Hematopoietic multipotent progenitor cell treated with erythropoietin and hydrocortisone succinate and interleukin-3 and kit ligand, for 6 days (in vitro differentiated cells): ENCODE measurements around the gene PROB1.
"Not testable (repeated sequence)": the region's sequence is repeated elsewhere in the genome, so short reads cannot be mapped to it uniquely, and the experiment has no call there.

Experiments used
- DNase-seq: peaks from one replicate; pipeline ENCODE4 v3.0.0-alpha.2; 2015

The PROB1 gene

DNA sequence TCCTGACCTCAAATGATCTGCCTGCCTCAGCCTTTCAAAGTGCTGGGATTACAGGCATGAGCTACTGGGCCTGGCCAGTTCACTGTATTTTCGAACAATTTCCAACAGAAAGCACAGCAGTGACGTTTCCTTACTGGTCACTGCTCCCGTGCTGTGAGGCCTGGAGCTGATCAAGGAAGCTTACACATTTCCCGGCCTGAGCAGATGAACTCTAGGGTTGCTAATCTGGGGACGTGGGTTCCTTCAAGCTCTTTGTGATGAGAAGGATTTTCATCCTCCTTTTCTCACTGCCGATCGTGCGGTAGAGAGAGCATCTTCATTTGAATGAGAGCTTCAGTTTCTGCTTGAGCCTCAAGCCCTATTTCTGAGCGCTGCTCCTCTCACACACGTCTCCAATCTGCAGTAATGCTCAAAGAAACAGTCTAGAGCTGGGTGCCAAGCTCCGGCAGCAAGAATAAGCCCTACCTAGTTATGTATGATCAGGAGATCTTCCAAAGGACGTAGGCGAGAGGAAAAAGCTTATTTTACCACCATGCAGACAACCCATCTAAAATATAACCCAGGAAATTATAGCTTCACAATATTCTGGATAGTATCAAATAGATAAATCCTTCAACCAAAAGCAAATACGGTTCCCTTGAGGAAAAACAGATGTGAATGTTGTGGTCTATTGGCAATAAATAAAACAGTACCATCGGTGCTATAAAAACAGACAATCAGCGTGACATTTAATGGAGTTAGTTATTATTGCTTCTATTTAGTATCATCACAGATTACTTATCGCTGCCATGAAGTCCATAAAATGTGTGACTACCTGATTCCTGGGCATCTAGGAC is 16.3 kb upstream of the PROB1 start:
- DNase-seq = no peak

DNA sequence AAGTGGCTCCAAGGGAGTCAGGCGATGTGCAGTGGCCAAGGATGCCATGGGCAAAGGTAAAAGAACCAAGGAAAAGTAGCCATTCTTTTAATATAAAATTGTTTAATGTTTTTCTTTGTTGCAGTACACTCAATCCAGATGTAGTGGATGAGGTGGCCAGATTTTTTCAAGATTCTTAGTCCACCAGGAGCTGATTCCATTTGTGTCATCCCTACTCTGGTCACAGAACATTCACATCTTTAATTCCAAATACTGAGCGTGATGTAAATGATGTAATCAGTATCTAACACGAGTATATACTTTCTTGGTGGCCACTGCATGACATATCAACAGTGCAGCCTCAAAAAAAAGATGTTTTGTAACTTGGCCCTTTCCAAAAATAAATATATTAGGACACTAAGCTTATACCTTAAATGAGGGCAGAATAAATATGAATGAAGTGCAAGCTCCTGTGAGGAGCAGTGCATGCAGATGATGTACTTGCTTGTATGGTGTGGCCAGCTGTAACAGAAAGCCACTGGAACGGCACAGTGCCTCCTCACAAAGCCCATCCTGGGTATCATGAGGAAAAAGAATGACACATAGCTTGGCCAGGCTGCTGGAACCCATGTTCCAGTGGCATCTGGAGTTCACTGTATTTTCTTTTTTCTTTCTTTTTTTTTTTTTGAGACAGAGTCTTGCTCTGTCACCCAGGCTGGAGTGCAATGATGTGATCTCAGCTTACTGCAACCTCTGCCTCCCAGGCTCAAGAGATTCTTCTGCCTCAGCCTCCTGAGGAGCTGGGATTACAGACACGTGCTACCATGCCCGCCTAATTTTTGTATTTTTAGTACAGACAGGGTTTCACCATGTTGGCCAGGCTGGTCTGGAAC is 15.5 kb upstream of the PROB1 start:
- DNase-seq = no peak

DNA sequence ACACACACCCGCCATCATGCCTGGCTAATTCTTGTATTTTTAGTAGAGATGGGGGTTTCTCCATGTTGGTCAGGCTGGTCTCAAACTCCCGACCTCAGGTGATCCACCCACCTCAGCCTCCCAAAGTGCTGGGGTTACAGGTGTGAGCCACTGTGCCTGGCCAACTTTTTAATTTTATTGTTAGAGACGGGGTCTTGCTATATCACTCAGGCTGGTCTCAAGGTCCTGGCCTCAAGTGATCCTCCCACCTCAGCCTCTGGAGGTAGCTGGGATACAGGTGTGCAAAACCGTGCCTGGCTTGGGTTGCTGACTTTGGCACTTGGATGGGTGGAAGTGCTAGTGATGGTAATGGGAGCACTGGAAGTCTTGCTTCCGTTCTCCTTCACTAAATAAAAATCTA is 14.2 kb upstream of the PROB1 start:
- not testable (repeated sequence) for DNase-seq

DNA sequence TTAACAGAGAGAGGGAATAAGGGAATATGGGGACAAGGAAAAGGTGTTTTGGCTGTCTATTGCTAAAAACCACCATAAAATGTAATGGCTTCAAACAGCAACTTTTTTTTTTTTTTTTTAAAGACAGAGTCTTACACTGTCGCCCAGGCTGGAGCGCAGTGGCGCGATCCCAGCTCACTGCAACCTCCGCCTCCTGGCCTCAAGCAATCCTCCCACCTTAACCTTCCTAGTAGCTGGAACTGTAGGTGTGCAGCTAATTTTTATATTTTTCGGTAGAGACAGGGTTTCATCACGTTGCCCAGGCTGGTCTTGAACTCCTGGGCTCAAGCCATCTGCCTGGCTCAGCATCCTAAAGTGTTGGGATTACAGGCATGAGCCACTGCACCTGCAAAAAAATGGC is 13.3 kb upstream of the PROB1 start:
- no peak for DNase-seq

DNA sequence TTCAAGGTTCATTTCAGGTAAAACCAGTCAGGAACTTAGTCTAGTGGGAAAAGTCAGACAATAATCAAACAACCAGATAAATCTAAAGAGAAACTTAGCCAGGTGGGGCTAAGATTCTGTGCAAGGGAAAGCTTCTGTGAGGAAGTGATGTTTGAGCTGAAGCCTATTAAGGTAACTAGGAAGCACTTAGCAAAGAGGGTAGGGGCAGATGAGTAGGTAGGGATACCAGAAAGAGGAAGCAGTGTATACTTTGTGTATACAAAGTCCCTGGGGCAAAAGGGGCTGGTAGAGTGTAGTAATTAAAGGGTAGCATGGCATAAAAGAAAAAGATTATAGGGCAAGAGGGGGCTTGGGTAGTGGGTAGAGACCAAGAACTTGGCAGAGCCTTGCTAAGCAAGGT is 12.6 kb upstream of the PROB1 start:
- no peak for DNase-seq

DNA sequence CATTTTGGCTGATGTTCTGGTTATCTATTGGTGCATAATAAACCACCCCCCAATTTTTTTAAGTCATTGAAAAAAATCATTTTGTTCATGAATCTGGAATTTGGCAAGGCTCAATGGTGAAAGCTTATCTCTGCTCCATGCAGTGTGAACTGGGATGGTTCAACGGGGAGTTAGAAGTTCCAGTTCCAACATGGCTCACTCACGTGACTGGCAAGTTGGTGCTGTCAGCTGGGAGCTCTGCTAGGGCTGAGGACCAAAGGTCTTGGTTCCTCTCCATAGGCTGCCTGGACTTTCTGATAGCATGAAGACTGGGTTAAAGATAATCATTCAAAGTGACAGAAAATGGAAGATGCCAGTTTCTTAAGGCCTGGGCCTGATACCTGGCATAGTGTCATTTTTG is 12.1 kb upstream of the PROB1 start:
- no peak for DNase-seq

DNA sequence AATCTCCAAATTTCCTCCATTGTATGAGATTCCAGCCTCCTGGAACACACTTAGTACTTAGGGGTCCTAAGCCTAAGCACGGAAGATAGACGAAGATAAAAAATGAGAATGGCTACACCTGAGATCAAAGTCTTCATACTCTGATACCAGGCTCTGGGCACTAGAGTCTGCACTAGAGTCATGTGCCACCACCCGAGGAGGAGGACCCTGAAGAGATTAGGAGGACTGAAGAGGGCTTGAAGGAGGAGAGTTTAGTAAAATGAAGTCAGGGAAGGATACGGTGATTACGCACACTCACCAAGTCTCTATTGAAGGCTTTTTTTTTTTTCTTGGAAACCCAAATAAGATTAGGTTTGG is 9.6 kb upstream of the PROB1 start:
- no peak for DNase-seq

DNA sequence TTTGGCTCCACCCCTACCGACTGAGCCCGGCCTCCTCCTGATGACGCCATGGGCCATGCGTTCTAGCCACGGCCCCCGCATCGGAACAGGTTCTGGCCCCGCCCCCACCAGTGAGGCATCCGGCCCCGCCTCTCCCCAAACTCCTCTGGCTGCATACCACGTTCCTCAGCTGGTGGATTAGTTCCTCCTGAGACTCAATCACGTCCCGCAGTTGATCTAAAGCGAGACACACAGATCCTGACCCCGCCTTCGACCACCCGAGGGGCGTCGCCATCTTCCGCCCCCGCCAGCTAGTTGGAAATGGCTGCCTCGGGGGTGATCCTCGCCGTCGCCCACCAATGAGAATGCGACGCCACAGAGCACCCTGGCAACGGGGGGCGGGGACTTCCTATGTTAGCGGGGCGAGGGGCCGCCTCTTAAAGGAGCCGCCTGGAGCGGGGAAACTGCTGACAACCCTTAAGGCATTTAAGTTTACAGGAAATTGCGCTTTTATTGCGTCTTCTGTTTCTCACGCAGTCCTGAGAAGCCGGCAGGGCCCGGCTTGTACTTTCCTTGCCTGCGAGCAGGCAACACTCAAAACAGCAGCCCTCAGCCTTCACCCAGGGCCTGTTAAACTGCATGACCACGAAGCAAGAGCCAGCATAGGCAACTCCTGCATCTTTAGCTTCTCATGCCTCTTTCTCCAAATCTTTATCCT is 9.0 kb upstream of the PROB1 start, which contains the start of gene SPATA24:
Gene SPATA24, minus strand, starts transcription at position 303 of the 697 bp plus-strand sequence. Its CDS starts 29 bp downstream, at position 274.
- DNase-seq = peak; percentile 99

DNA sequence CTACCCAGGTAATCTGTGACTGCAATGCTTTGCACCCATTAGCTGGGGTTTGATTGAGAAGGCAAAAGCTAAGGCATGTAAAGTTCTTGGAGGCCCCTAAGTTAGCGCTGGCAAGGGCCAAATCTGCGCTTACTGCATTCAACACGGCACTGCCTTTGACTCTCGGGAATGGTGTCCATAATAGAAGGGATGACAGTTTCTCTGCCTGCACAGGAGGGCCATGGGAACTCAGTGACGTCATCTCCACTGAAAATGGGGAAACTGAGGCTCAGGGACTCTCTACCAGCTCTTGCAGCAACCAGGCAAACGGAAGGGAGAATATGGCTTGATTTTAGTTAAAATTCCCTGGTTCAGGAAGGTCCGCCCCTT is 8.5 kb upstream of the PROB1 start:
- no peak for DNase-seq

DNA sequence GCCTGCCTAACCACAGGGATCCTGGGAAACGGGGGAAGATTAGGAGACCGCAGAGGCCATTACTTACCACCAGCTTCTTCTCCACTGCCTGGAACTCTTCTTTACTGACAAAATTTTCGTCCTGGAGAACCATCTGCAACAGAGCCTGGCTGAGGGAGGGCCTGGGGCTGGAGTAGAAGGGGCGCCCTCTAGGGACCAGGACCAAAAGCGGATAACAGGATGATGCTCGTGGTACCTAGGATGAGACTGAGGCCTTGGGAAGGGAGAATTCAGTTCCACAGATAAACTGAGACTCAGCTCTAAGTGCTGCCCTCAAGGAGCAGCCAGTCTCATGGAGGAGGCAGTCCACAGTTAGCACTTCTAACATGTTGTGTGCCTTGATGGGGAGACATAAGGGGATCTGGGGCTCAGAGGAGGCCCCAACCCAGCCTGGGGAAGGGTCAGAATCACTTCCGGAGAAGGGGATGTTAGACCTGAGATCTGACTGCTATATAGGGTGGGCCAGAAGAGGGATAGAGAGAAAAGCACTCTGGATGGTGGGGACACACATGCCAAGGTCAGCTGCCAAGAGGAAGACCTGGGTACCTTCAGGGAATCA is 7.8 kb upstream of the PROB1 start:
- peak; percentile 72 for DNase-seq

DNA sequence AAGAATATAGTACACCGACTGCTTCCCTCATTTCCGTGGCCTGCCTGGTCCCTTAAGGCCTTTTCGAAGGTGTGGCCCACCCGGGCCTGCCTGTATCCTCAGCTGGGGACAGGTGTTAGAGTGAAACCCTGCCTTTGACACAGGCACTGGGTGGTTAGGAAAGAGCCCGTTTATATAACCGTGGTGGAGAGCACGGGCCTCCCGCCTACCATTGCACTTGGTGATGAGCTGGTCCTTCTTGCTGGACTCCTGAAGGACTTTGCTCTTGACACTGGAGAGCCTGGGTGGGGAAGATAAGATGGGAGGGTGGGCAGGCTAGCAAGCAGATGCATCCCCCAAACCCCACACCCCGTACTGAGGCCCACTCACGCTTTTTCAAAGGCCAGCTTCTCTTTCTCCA is 6.6 kb upstream of the PROB1 start:
- no peak for DNase-seq

DNA sequence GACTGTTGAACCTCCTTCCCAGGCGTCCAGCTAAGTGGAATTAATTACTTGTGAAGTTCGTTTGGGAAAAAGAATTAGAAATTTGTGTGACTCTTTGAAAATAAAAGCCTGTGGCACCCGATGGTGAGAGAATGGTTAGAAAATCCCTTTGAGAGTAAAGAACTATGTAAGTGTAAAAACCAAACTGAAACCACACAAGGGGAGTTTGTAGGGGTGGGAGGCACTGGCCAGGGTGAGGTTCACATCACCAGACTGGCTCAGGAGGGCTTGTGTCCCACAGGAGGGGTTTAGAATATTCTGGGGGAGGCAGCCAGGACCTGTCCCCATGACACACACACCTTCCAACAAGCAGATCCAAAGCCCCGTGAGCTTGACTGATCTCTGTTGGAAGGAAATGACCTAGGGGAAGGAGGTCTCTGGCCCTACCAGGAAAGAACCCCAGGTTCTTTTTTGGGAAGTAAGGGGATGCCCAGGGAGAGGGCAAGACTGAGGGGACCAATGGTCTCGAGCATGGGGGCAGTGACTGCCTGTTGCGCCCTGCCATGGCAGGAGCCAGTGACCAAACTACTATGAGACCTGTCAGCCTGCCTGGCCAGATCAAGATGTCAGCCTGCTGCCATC is 4.7 kb upstream of the PROB1 start:
- no peak for DNase-seq

DNA sequence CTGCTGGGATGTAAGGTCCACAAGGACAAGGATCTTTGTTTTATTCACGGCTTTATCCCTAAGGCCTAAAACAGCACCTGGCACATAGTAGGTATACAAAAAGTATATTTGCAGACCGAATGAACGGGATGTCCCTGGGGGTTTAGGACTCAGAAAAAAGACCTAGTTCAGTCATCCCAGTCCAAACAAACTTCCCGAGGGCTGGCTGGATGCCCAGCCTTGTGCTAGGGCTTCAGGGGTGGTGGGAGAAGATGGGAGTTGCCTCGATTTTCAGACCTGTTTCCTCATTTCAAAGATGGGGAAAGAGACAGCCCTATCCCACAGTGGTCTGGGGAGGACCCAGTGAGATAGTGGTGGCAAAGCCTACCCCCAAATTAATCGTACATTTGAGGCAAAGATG is 3.0 kb upstream of the PROB1 start:
- DNase-seq = no peak

DNA sequence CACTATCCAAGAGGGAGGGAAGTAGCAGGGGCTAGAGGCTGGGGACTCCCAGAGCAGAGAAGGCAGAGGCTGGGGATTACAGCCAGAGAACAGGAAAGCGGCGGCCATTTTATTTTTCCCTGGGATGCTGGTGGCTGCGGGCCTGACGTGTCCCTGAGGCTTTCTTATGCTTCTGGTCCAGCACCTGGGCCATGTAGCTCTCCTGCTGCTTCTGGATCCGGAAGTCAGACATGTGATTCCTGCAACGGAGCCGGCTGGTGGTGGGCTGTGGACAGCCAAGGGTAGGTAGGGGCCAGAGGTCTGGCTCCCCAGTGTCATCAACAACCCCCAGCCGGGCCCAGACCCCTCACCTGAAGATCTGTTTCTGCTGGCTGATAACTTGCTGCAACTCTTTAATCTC is 1.8 kb upstream of the PROB1 start:
- DNase-seq = no peak

DNA sequence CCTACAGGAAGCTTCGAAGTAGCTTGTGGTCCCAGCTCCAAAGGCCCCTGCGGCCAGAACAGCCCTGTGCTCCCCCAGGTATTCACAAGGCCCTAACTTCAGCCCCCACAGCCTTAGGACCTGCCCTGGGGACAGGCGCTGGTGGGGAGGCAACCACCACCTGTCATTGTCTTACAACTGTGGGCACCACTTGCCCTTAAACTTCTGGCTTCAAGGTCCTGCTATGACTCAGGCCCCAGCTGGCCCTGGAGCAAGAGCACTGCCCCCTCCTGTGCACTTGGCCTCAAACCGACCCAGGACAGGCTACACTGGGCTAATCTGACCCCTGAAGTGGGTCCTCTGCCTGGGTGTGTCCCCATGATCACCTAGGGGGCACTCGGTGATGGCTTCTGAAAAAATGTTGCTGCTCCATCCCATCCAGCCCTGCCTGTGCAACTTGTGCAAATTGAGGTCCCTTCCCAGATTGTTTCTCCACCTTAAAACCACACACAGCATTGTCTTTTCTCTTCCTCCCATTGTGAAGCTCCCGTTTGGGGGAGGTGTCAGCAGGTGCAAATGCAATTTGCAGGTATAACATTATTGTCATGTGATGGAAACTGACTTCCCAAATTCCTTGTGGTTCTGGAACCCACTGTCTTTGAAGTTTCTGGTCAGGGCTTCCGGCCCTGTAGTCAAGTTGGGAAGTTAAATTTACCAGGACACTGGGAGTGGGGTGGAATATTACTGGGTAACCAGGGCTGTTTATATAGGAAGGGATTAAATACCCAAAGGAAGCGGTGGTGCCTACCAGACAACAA is 1.1 kb upstream of the PROB1 start:
- no peak for DNase-seq

DNA sequence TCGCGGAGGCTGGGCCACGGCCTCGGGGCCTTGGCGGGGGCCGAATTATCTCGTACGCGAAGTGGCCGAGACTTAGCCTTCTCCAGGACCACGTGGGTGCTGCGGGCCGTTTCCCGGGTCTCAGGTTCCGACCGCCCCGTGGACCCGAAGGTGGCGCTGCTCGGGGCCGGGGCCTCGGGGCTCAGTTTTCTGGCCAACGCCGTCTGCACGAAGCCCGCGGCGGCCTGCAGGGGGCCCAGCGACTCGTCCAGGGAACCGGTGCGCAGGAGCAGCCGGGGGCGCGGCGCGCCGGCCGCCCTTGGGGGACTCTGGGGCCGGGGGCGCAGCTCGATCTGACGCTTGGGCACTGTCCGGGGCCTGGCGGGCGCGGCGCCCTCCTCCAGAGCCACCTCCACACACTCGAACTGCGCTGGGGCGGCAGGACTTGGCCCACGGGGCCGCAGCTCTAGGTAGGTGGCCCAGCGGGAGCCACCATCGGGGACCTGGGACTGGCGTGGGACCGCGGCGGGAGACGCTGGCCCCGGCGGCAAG is 716 bp downstream of the PROB1 start:
- peak; percentile 77 for DNase-seq

DNA sequence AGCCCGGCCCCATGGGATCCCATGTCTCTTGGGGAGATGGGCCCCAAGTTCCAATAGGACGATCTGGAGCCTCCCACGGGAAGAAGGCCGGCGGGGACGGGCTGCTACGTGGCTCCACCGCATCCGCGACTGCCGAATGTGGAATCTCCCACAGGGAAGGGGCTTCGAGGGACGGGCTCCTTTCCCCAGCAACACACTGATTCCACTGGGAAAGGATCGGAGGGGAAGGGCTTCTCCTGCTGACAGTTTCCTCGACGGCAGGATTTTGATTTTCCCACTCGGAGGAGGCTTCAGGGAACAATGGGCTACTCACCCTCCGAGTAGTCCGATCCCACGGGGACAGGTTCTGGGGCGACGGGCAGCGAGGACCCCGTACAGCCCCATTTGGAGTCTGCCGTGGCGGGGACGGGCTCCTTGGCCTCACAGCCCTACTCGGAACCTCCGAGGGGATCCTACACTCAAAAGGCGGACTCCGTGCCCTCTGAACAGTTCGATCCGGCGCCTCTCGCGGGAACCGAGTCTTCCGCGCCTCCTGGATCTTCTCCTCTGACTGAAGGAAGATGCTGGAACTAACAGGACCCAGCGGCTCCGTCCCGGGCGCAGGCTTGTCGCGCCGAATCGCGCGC is 1.3 kb downstream of the PROB1 start:
- no peak for DNase-seq

DNA sequence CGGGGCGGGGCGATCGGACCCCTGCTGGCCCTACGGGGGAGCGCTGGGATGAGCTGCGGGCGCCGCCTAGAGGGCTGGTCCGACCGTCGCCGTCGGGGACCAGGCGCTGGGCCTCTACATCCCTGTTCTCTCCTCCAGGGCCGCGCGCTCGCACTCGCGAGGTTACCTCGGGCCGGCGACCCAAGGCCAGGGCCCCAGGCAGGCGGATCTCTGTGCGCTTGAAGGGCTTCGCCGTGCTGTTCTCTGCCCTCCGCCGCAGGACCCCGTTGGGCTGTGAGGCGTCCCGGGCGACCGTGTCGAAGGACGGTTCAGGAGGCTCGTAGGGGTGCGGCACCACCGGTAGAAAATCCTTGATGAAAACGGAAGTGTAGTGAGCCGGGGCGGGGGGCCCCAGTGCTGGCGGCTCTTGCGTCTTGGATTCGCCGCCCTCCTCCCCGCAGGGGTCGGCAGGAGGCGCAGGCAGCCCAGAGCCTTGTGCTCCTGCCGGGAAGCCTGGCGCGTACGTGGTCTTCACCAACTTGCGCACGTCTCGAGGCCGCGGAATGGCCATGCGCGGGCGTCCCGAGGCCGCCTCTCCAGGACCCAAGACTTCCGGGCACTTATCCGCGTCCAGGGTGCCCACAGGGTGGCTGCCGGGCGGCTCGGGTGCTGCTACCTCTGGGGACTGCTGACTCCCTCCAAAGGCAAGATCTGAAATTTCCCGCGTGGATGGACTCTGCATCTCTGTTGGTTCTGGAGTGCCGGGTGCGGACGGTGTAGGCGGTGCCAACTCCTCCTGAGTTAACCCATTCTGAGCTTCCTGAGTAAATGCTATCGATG is 2.0 kb downstream of the PROB1 start:
- DNase-seq = peak; percentile 88

DNA sequence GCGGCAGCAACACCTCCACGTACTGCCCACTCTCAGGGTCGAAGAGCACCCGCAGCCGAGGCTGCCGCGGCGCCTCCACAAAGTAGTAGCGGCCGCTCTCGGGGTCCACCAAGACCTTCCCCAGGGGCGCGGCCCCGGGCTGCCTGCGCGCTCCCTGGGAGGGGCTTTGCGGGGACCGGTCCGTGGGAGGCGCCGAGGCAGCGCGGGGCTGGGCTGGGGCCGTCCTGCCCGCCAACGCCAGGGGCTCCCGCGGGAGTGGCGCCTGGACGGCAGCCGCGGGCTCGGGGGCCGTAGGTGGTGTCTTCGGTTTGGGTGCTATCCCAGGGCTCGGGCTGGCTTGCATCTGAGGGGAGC is 2.6 kb downstream of the PROB1 start:
- no peak for DNase-seq
